ENCODE data around the gene CKLF.

DNA sequence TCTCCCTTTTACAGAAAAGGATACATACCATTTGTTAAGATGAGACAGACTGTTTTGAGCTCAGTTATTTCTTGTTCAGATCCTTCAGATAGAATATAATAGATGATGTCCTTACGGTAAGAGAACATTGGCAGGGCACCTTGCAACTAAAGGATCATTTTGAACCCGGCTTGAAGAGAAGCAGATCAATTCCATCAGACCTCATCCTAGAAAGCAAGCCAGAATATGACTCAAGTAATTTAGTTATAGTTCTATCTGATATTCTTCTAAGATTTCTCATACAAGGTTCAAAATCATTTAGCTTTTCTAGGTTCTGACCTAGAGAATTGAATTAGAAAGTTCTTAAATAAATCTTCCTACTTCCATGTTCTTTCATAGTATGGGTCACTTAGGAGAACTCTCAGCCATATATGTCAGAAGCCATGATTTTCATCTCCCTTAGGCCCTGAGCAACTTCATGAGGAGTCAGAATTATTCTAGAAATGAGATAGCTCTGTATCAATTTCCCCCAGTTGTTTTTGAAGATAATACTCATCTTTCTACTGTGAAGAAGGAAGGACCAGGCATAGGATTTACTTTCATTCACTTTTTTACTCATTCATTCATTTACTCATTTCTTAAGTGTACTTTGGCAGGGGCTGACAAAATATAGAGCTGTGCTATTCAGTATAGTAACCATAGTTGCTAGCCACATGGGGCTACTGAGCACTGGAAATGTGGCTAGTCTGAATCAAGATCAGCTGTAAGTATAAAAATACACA, 11.4 kb downstream of the CKLF start:
- no peak for TF ChIP-seq CTCF (IDR thresholded peaks at IDR 0.05; ENCODE audit: low read depth, low read length, missing input control)
- TF ChIP-seq ATF3 (IDR thresholded peaks at IDR 0.05): no peak
- TF ChIP-seq EGR1 (IDR thresholded peaks at IDR 0.05; ENCODE audit: low read depth in 2 of 2): no peak
- TF ChIP-seq, protein P1, sequence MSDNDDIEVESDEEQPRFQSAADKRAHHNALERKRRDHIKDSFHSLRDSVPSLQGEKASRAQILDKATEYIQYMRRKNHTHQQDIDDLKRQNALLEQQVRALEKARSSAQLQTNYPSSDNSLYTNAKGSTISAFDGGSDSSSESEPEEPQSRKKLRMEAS (IDR thresholded peaks at IDR 0.05): no peak
- TF ChIP-seq TAF1 (conservative IDR thresholded peaks at IDR 0.05): no peak
- TF ChIP-seq YY1 (IDR thresholded peaks at IDR 0.05): no peak
- TF ChIP-seq, protein P2, sequence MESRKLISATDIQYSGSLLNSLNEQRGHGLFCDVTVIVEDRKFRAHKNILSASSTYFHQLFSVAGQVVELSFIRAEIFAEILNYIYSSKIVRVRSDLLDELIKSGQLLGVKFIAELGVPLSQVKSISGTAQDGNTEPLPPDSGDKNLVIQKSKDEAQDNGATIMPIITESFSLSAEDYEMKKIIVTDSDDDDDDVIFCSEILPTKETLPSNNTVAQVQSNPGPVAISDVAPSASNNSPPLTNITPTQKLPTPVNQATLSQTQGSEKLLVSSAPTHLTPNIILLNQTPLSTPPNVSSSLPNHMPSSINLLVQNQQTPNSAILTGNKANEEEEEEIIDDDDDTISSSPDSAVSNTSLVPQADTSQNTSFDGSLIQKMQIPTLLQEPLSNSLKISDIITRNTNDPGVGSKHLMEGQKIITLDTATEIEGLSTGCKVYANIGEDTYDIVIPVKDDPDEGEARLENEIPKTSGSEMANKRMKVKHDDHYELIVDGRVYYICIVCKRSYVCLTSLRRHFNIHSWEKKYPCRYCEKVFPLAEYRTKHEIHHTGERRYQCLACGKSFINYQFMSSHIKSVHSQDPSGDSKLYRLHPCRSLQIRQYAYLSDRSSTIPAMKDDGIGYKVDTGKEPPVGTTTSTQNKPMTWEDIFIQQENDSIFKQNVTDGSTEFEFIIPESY (IDR thresholded peaks at IDR 0.05): no peak
- TF ChIP-seq, protein P3, sequence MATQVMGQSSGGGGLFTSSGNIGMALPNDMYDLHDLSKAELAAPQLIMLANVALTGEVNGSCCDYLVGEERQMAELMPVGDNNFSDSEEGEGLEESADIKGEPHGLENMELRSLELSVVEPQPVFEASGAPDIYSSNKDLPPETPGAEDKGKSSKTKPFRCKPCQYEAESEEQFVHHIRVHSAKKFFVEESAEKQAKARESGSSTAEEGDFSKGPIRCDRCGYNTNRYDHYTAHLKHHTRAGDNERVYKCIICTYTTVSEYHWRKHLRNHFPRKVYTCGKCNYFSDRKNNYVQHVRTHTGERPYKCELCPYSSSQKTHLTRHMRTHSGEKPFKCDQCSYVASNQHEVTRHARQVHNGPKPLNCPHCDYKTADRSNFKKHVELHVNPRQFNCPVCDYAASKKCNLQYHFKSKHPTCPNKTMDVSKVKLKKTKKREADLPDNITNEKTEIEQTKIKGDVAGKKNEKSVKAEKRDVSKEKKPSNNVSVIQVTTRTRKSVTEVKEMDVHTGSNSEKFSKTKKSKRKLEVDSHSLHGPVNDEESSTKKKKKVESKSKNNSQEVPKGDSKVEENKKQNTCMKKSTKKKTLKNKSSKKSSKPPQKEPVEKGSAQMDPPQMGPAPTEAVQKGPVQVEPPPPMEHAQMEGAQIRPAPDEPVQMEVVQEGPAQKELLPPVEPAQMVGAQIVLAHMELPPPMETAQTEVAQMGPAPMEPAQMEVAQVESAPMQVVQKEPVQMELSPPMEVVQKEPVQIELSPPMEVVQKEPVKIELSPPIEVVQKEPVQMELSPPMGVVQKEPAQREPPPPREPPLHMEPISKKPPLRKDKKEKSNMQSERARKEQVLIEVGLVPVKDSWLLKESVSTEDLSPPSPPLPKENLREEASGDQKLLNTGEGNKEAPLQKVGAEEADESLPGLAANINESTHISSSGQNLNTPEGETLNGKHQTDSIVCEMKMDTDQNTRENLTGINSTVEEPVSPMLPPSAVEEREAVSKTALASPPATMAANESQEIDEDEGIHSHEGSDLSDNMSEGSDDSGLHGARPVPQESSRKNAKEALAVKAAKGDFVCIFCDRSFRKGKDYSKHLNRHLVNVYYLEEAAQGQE (IDR thresholded peaks at IDR 0.05): no peak
- TF ChIP-seq JUND (IDR thresholded peaks at IDR 0.05): no peak
- TF ChIP-seq NR2F2 (IDR thresholded peaks at IDR 0.05): no peak
- no peak for TF ChIP-seq RAD21 (IDR thresholded peaks at IDR 0.05)
- TF ChIP-seq GABPA (IDR thresholded peaks at IDR 0.05 in 1 of 2, conservative IDR thresholded peaks at IDR 0.05 in 1 of 2): no peak

Measured in liver (tissue), 3 donors.